GM18873 (cell line): ENCODE results near the gene FPR2.
"Not testable (repeated sequence)": the region's sequence is repeated elsewhere in the genome, so short reads cannot be mapped to it uniquely, and the experiment has no call there.

Source experiments
- ATAC-seq: cut with Tn5 transposase; IDR thresholded peaks from one replicate; pipeline ENCODE4 v1.9.1; 2021; ENCODE audit warnings: mild to moderate bottlenecking, moderate library complexity, moderate number of reproducible peaks; ENCODE audit not compliant: unreplicated experiment, low FRiP score

The FPR2 gene

DNA sequence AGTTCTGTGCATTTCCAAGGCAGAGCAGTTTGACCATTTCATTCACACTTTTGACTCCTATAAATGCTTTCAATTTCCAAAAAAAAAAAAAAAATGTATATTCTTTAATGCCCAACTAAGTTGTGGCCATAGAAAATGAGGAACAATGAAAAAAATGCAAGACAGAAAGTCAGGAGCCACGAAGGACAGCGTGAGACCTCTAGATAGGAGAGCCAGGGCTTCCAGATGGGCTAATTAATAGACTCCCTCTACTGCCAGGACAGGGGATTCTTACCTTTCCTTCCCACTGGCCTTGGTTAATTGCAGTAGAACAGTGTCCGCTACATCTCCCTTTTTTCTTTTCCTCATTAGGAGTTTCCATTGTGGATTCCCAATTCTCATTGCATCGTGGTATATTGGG, 42.5 kb downstream of the FPR2 start:
- ATAC-seq, result no peak

DNA sequence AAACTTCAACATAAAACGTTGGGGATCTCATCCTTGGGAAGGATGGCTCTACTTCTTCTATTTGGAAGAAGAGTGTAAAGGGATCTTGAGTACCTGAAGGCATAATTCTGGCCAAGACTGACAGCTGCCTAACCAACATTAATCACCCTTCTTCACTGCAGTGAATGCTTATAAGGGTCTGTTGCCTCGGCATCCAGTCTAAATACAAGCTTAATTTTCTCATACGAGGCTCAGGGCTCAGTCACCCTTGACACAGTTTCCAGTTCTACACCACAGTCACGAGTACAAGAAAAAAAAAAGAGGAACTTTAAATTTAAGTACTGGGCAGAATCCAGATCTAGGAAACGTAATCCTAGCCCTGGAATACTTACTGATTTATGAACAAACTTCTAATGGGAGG, 43.0 kb downstream of the FPR2 start:
- no peak for ATAC-seq

DNA sequence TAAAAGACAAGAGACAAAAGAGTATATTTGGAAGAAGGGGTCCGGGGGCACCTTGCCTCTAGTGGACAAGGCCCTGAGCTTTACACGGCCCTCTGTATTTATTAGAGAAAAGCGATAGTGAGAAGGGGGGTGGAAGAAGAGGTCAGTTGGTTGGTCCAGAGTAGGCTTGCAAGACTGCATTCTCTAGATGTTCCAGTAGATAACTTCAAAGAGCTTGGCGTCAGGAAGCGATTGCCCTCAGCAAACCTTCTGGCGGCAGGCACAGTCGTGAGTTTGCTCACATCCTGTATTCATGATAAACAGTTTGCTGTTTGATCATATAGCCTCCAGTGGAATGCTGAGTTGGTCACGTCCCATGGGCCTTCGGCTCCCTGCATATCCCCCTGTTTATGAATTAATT, 43.8 kb downstream of the FPR2 start:
- ATAC-seq, result not testable (repeated sequence)

DNA sequence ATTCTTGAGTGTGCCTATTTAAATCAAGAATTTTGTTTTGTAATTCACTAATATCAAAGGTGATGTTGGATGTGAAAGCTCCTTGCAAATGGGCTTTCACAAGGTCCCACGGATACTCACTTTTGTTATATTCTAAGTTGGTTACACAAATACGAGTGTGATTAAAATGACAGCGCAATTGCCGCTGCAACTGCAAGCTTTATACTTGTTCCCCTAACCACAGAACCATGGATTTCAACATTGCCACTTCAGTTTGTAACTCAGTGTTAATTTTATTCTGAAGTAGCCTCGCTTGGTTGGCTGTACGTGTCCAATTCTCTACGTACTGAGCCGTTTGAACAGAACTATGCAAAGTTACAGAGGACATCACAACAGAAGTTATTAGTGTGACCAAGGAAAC, 44.4 kb downstream of the FPR2 start:
- not testable (repeated sequence) for ATAC-seq

DNA sequence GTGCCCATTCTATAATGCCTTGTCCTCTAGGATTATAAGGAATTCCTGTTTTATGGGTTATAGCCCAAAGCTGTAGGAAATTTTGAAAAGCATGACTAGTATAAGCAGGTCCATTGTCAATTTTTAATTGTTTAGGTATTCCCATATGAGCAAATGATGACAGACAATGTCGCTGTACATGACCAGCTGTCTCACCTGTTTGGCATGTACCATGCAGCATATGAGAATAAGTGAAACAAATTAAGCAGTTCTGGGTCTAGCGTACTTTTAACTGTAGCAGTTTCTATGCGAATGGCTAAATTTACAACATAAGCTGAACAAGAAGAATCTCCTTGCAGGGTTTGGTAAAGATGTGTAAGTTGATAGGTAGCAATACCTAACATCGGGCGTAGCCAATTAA, 45.6 kb downstream of the FPR2 start:
- not testable (repeated sequence) for ATAC-seq

DNA sequence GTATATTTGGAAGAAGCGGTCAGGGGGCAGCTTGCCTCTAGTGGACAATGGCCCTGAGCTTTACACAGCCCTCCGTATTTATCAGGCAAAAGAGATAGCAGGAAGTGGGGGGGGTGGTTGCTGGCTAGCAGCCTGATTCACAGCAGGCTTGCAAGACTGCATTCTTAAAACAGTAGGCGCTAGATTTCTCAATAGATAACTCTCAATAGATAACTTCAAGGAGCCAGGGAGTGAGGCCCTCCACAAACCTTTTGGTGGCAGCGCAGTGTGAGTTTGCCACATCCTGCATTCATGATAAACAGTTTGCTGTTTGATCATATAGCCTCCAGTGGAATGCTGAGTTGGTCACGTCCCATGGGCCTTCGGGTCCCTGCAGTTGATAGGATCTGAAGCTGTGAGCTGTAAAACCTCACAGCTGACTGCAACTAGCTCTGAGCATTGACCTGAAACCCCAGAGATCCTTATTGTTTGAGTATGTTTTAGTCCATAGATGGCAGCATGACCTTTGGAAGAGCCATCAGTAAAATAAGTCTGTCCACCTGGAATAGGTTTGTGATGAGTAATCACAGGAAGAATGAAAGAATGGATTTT, 46.2 kb downstream of the FPR2 start:
- no peak for ATAC-seq

DNA sequence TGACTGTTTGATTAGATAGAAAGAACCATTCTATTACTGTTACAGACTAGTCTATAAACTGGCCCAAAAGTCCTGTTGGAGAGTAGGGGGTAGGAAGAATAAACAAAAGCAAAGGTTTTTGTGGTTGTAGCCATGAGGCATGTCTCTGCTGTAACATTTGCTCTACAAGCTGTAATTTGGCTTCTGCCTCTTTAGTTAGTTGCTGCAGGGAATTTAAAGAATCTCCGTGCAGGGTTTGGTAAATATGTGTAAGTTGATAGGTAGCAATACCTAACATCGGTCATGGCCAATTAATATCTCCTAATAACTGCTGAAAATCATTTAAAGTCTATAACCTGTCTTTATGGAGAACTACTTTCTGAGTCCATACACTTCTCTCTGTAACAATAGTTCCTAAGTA, 46.9 kb downstream of the FPR2 start:
- ATAC-seq, result no peak

DNA sequence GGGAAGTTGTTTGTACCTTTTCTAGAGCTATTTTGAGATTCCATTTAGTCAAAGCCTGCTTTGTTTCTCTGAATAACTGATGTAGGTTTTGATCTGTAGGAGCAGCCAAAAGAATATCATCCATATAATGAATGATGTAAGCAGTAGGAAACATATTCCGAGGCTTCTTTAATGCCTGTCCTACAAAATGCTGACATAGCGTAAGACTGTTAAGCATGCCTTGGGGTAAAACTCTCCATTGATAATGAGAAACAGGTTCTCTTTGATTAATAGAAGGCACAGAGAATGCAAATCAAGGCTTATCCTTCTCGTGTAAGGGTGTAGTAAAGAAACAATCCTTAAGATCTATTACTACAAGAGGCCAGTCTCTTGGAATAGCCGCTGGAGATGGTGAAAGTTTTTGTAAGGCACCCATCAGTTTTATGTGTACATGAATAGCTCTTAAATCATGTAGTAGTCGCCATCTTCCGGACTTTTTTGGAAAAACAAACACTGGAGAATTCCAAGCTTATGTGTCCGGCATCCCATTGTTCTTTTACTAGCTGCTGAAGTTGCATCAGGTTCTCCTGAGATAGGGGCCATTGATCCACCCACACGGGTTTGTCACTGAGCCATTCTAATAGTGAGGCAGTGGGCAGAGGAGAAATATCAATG, 47.5 kb downstream of the FPR2 start:
- no peak for ATAC-seq

DNA sequence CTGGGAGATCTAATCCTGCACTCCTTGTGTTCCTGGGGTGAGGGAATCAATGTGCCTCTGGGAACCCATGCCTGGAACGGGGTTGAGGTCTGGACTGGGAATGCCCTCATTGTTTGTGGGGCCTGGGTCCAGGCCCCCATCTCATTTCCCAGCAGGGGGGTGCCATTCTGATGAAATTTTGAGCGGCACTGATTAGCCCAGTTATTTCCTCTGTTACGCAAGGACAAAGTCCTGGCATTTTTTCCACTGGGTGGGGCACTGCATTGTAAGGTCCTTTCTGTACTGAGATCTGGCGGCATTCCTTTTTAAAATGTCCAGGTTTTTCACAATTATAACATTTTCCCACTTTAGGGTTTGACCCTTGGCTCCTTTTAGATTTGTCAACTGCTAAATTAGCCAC, 48.8 kb downstream of the FPR2 start:
- no peak for ATAC-seq

DNA sequence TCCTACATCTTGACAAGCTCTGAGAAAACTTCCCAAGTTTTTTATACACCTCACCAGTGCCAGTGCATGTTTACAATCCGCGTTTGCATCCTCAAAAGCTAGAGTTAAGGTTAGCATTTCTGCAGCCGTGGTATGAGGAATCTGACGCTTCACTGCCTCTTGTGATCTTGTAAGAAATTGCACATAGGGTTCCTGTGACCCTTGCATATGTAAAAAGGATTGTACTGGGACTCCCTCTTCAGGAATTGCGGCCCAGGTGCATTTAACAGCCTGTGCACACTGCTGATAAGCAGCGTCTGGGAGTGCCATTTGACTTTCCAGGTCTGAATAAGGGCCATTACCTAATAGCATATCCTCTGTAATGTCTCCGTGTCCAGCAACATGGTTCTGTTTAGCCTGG, 49.2 kb downstream of the FPR2 start:
- ATAC-seq, result no peak

DNA sequence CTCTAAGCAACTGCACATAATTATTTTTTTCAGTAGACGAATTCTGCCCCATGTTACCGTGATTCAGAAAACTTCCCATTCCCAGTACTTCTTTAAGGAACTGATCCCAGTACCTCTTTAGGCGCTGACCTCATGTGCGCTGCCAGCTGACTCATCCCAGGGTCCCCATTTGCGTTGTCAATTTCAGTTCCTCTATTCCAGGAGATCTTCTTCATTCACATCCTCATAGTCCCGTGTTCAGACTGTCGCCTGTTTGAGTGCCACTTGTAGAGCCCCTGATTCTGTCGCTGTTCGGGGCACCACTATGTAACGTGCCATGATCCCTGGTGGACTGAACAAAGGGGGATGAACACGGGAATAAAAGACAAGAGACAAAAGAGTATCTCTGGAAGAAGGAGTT, 50.4 kb downstream of the FPR2 start:
- no peak for ATAC-seq

DNA sequence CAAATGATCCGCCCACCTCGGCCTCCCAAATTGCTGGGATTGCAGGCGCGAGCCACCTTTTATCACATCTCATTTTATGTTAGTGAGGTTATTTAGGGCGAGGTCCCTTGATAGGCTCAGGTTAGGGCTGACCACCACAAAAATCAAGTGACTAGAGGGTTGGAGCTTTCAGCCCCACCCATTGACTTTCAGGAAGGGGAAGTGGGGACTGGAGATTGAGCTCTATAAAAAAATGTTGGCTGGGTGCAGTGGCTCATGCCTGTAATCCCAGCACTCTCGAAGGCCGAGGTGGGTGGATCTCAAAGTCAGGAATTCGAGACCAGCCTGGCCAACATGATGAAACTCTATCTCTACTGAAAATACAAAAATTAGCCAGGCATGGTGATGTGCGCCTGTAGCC, 54.1 kb downstream of the FPR2 start:
- ATAC-seq, result no peak

DNA sequence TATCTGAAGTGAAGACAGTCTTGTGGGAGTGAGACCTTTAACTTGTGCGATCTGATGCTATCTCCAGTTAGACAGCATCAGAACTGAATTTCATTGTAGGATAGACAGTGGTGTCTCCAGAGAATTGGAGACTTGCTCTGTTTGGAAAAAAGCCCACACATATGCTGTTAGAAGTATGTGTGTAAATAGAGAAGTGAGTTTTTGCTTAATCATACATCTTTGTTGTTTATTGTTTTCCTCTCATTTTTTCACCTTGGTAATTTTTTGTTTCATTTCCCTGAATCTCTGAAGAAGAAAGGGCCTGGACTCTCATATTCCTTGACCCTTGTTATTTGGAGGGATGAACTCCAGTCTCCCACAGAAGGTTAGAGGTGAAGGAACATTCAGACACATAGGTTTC, 55.7 kb downstream of the FPR2 start:
- ATAC-seq, result no peak

DNA sequence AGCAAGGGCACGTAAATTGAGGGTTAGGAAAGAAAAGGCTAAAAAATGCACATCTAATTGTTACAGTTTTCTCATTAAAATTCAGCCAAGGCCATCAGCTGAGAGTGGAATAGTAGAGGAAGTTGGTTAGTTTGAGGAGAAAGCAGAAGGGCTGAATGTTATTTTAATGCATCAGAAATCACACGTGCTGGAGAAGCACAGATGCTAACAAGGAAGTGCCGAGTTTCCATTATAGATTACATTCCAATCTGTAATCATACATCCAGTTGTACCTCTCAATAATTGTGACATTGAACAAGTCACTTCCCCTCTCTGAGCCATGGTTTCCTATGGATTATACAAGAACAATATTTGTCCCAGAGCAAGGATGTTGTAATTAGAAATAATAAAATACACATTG, 59.0 kb downstream of the FPR2 start:
- ATAC-seq, result no peak
